CD4-positive, alpha-beta T cell treated with Interleukin-21 for 1 hour (primary cell): ENCODE data around the gene UGT1A10.

Experiments
- DNase-seq: peaks from one replicate; pipeline ENCODE4 v3.0.0-alpha.2; 2020

UGT1A10 gene

GRCh38 chr2:233789554-233789953 is 153.3 kb downstream of the UGT1A10 start:
- DNase-seq, result no peak

GRCh38 chr2:233791151-233791882 is 155.1 kb downstream of the UGT1A10 start:
- no peak for DNase-seq

- DNase-seq, result no peak
Measured at GRCh38 chr2:233791883-233792329, 155.7 kb downstream of the UGT1A10 start.

GRCh38 chr2:233792720-233793119 is 156.5 kb downstream of the UGT1A10 start:
- no peak for DNase-seq

GRCh38 chr2:233793465-233794127 is 157.3 kb downstream of the UGT1A10 start:
- no peak for DNase-seq

- DNase-seq, result no peak
Measured at GRCh38 chr2:233794128-233794658, 157.9 kb downstream of the UGT1A10 start.

- DNase-seq, result no peak
Measured at GRCh38 chr2:233795735-233796171, 159.5 kb downstream of the UGT1A10 start.

GRCh38 chr2:233796254-233796653 is 160.0 kb downstream of the UGT1A10 start:
- DNase-seq, result no peak

- no peak for DNase-seq
Measured at GRCh38 chr2:233798335-233799086, 162.3 kb downstream of the UGT1A10 start.

GRCh38 chr2:233799087-233799665 is 162.9 kb downstream of the UGT1A10 start:
- no peak for DNase-seq

GRCh38 chr2:233799716-233800115 is 163.5 kb downstream of the UGT1A10 start:
- DNase-seq, result no peak

- DNase-seq, result no peak
Measured at GRCh38 chr2:233800208-233800607, 164.0 kb downstream of the UGT1A10 start.

- no peak for DNase-seq
Measured at GRCh38 chr2:233801357-233802131, 165.3 kb downstream of the UGT1A10 start.

- DNase-seq, result no peak
Measured at GRCh38 chr2:233802132-233802815, 166.0 kb downstream of the UGT1A10 start.

- DNase-seq, result no peak
Measured at GRCh38 chr2:233803292-233803911, 167.2 kb downstream of the UGT1A10 start.

- DNase-seq, result no peak
Measured at GRCh38 chr2:233803994-233804393, 167.7 kb downstream of the UGT1A10 start.

GRCh38 chr2:233807215-233807865 is 171.1 kb downstream of the UGT1A10 start:
- DNase-seq, result no peak

- DNase-seq, result no peak
Measured at GRCh38 chr2:233807966-233808935, 172.0 kb downstream of the UGT1A10 start.

- no peak for DNase-seq
Measured at GRCh38 chr2:233810385-233810784, 174.1 kb downstream of the UGT1A10 start.
